ENCODE data around the gene EXOC3L2. TPM values are rescaled to one million over a fixed set of nuclear protein-coding genes. Genes with fewer than 3 reads are reported as not detected.

Gene EXOC3L2
- total and polyA plus RNA-seq, 9 donors, result 0.63 to 3.2 (median 1.2) TPM; not detected in 1

DNA sequence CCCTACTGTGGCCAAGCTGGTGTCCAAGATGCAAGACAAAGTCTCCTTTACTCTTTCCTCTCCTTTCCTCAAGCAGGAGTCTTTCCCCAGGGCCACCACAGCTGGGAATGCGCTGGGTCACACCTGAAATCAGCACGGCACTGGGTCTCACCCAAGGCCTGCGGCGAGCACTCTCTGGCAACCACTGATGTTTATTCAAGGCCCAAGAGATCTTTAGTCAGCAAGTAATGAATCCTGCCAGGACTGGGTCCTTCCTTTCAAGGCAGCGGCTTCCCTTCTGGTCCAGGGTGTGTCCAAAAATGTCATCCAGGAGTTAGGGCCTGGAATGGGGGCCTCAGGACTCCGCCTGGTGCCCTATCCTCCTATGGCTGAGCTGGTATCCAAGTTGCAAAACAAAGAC lies 42.6 kb downstream of the EXOC3L2 start:
- Histone ChIP-seq H3K27ac (no peak overlapping the region), H3K4me3 (no peak overlapping the region), H3K27me3 (no peaks in the 10 kb centered on the region), H3K9me3 (no peaks in the 10 kb centered on the region), H3K4me1 (ENCODE audit: insufficient read depth) (no peaks in the 10 kb centered on the region), H3K36me3 (no peaks in the 10 kb centered on the region)
- intact Hi-C loops (cut with DNase I), result no loop called here
- TF ChIP-seq POLR2A (IDR thresholded peaks at IDR 0.05), result no peak
- no peak for TF ChIP-seq CTCF (IDR thresholded peaks at IDR 0.05)
- TF ChIP-seq EP300 (IDR thresholded peaks at IDR 0.05), result no peak
- 91 to 96% (median 91%) methylated on average over 6 of the region's 6 CpGs for WGBS, 3 donors
- DNase-seq, result no peak

- intact Hi-C loops (cut with DNase I), result no loop called here
- Histone ChIP-seq H3K27ac (no peak overlapping the region), H3K9me3 (no peaks in the 10 kb centered on the region), H3K4me1 (ENCODE audit: insufficient read depth) (no peaks in the 10 kb centered on the region), H3K36me3 (no peaks in the 10 kb centered on the region), H3K4me3 (no peak overlapping the region), H3K27me3 (no peaks in the 10 kb centered on the region)
- no peak for DNase-seq
- WGBS, 3 donors, result 43 to 55% (median 45%) methylated on average over 4 of the region's 4 CpGs
- TF ChIP-seq CTCF (IDR thresholded peaks at IDR 0.05) (no peak), POLR2A (IDR thresholded peaks at IDR 0.05) (no peak), EP300 (IDR thresholded peaks at IDR 0.05) (no peak)
These were observed 44.6 kb downstream of the EXOC3L2 start for GRCh38 chr19:45200568-45200967.

- TF ChIP-seq POLR2A (IDR thresholded peaks at IDR 0.05), result no peak
- TF ChIP-seq EP300 (IDR thresholded peaks at IDR 0.05), result no peak
- no peak for TF ChIP-seq CTCF (IDR thresholded peaks at IDR 0.05)
- Histone ChIP-seq H3K4me3 (no peak overlapping the region), H3K27ac (no peak overlapping the region), H3K9me3 (no peaks in the 10 kb centered on the region), H3K27me3 (no peaks in the 10 kb centered on the region), H3K4me1 (ENCODE audit: insufficient read depth) (no peaks in the 10 kb centered on the region), H3K36me3 (no peaks in the 10 kb centered on the region)
- DNase-seq, result no peak
- intact Hi-C loops (cut with DNase I), result no loop called here
- WGBS, 3 donors, result 84 to 96% (median 92%) methylated on average over 6 of the region's 6 CpGs
These were observed 49.4 kb downstream of the EXOC3L2 start for GRCh38 chr19:45195764-45196163.

- H3K4me3 ChIP-seq, result no peak overlapping the region
- DNase-seq, result no peak
- no peaks in the 10 kb centered on the region for H3K27me3 ChIP-seq
- no peaks in the 10 kb centered on the region for H3K4me1 ChIP-seq (ENCODE audit: insufficient read depth)
- TF ChIP-seq EP300 (IDR thresholded peaks at IDR 0.05) (no peak), POLR2A (IDR thresholded peaks at IDR 0.05) (no peak), CTCF (IDR thresholded peaks at IDR 0.05) (no peak)
- WGBS, 3 donors, result 94 to 96% (median 94%) methylated on average over 4 of the region's 4 CpGs
- no peak overlapping the region for H3K27ac ChIP-seq
- H3K36me3 ChIP-seq, result no peaks in the 10 kb centered on the region
- H3K9me3 ChIP-seq, result no peaks in the 10 kb centered on the region
- intact Hi-C loops (cut with DNase I), result no loop called here
These were observed 53.8 kb downstream of the EXOC3L2 start for GRCh38 chr19:45191375-45191774.
